LNCAP (cell line): ENCODE results near the gene SDS.

Source experiments
- CTCF ChIP-seq: fragments of 450-650 bp; IDR thresholded peaks from 2 replicates; pipeline ENCODE4 v1.5.1; 2017; ENCODE audit warnings: mild to moderate bottlenecking

Gene SDS

GRCh38 chr12:113391145-113391544 lies 12.5 kb downstream of the SDS start:
- no peak for TF ChIP-seq CTCF

- no peak for TF ChIP-seq CTCF
Observed at GRCh38 chr12:113390064-113391043, 13.3 kb downstream of the SDS start.

GRCh38 chr12:113388351-113388750 lies 15.3 kb downstream of the SDS start:
- no peak for TF ChIP-seq CTCF

GRCh38 chr12:113387631-113388030 lies 16.1 kb downstream of the SDS start:
- no peak for TF ChIP-seq CTCF

- TF ChIP-seq CTCF = no peak
Observed at GRCh38 chr12:113386866-113387566, 16.7 kb downstream of the SDS start.

- TF ChIP-seq CTCF = no peak
Observed at GRCh38 chr12:113385282-113385882, 18.3 kb downstream of the SDS start.

- no peak for TF ChIP-seq CTCF
Observed at GRCh38 chr12:113384778-113385177, 18.9 kb downstream of the SDS start.
